PC-9 (cell line): ENCODE results near the gene NR1I2. TPM values are rescaled to one million over a fixed set of nuclear protein-coding genes. Genes with fewer than 3 reads are reported as not detected.

Experiments
- BruUV-seq: library from RNA; stranded (reverse); fragments of 400-500 nt; replicated peaks from 2 replicates; lab custom pipeline; 2021; lab: Mats Ljungman, UMichigan
- CTCF ChIA-PET: fragments of 300-600 bp; sonication (Branson Sonifier 250); formaldehyde crosslinking; loops from one replicate; lab custom pipeline; 2022; ENCODE audit warnings: antibody characterized with exemption; lab: Charles Lee
- POLR2A ChIA-PET: fragments of 300-600 bp; sonication (Branson Sonifier 250); formaldehyde crosslinking; loops from one replicate; lab custom pipeline; 2022; ENCODE audit warnings: antibody characterized with exemption; ENCODE audit not compliant: unreplicated experiment; lab: Charles Lee
- DNase-seq, 2 experiments: peaks; one replicate each; pipeline versions ENCODE4 v3.0.0 to v3.0.0-alpha.2; 2015 to 2022; ENCODE audit warnings: mixed read lengths in 1 of 2
- H2AFZ ChIP-seq: fragments of 200-600 bp; sonication (generic); 2 replicates; pipeline ENCODE4 v1.8.1; 2017; ENCODE audit warnings: antibody characterized with exemption
- H3F3A ChIP-seq: fragments of 200-600 bp; sonication (generic); 2 replicates; pipeline ENCODE4 v1.8.1; 2017; ENCODE audit warnings: antibody characterized with exemption, mild to moderate bottlenecking, low read depth; ENCODE audit not compliant: insufficient read depth
- H3K27ac ChIP-seq: fragments of 200-600 bp; sonication (generic); 2 replicates; pipeline ENCODE4 v1.6.1; 2016; ENCODE audit warnings: mixed run types
- H3K27me3 ChIP-seq: fragments of 200-600 bp; sonication (generic); 2 replicates; pipeline ENCODE4 v1.6.1; 2016; ENCODE audit warnings: low read depth, mixed run types; ENCODE audit not compliant: insufficient read depth
- H3K36me3 ChIP-seq: fragments of 200-600 bp; sonication (generic); 2 replicates; pipeline ENCODE4 v1.6.1; 2016; ENCODE audit warnings: low read depth, mixed run types
- H3K4me1 ChIP-seq: fragments of 200-600 bp; sonication (generic); replicated peaks from 2 replicates; pipeline ENCODE4 v1.6.1; 2016; ENCODE audit warnings: mixed run types; ENCODE audit not compliant: insufficient read depth
- H3K4me2 ChIP-seq: fragments of 200-600 bp; sonication (generic); 2 replicates; pipeline ENCODE4 v1.6.1; 2017; ENCODE audit warnings: mixed run types
- H3K4me3 ChIP-seq: fragments of 200-600 bp; sonication (generic); 2 replicates; pipeline ENCODE4 v1.6.1; 2016; ENCODE audit warnings: mixed run types
- H3K79me2 ChIP-seq: fragments of 200-600 bp; sonication (generic); 2 replicates; pipeline ENCODE4 v1.6.1; 2017; ENCODE audit warnings: low read depth, mixed run types
- H3K9me2 ChIP-seq: fragments of 200-600 bp; sonication (generic); 2 replicates; pipeline ENCODE4 v1.8.1; 2017; ENCODE audit warnings: mild to moderate bottlenecking; ENCODE audit not compliant: insufficient read depth
- H3K9me3 ChIP-seq: fragments of 200-600 bp; sonication (generic); 2 replicates; pipeline ENCODE4 v1.8.1; 2016; ENCODE audit warnings: low read depth; ENCODE audit not compliant: insufficient read depth
- H4K20me1 ChIP-seq: fragments of 200-600 bp; sonication (generic); 2 replicates; pipeline ENCODE4 v1.8.1; 2017; ENCODE audit not compliant: insufficient read depth
- CTCF ChIP-seq: fragments of 200-600 bp; sonication (generic); conservative IDR thresholded peaks from 2 replicates; pipeline ENCODE4 v1.6.1; 2017; ENCODE audit warnings: mixed run types, antibody characterized with exemption, mild to moderate bottlenecking, moderate library complexity
- EZH2 ChIP-seq: fragments of 200-600 bp; sonication (generic); IDR thresholded peaks from 2 replicates; pipeline ENCODE4 v1.8.0; 2017; ENCODE audit warnings: antibody characterized with exemption, low read depth
- intact Hi-C: fragments of 100-400 bp; cut with micrococcal nuclease; formaldehyde crosslinking; loops from one replicate; pipeline ENCODE4 v1.10.0; 2022; ENCODE audit not compliant: unreplicated experiment
- total RNA-seq: library from RNA; stranded (reverse); gene quantifications from 2 replicates; pipeline ENCODE4 v1.2.3, GENCODE V29; 2021

Gene NR1I2
- total RNA-seq, 1 experiment from 2014 or later = not detected

- H3K27me3 ChIP-seq = no peaks in the 10 kb centered on the region; the same call in 1 of the 2 replicates
- H3K36me3 ChIP-seq = no peaks in the 10 kb centered on the region
- no peak overlapping the region for H3K27ac ChIP-seq
- no peak overlapping the region for H3K4me2 ChIP-seq
- intact Hi-C loops = no loop called here
- POLR2A ChIA-PET = no interaction called here
- H3K9me2 ChIP-seq = no peaks in the 10 kb centered on the region
- no peaks in the 10 kb centered on the region for H3K9me3 ChIP-seq
- no peak for DNase-seq
- no peaks in the 10 kb centered on the region for H3K79me2 ChIP-seq
- no peaks in the 10 kb centered on the region for H4K20me1 ChIP-seq
- no peak overlapping the region for H3K4me3 ChIP-seq
- CTCF ChIA-PET = no interaction called here
- H3K4me1 ChIP-seq = no peaks in the 10 kb centered on the region
- TF ChIP-seq EZH2 = no peak
- TF ChIP-seq CTCF = no peak
- H2AFZ ChIP-seq = no peak overlapping the region
- no peaks in the 10 kb centered on the region for H3F3A ChIP-seq
- no TSS peak for BruUV-seq
These were observed 28.1 kb downstream of the NR1I2 start for GRCh38 chr3:119810018-119810435.

GRCh38 chr3:119812491-119813058 lies 30.7 kb downstream of the NR1I2 start:
- no peaks in the 10 kb centered on the region for H3K36me3 ChIP-seq
- TF ChIP-seq CTCF (no peak), EZH2 (no peak)
- no TSS peak for BruUV-seq
- H3K9me2 ChIP-seq = no peaks in the 10 kb centered on the region
- no peak overlapping the region for H3K4me3 ChIP-seq
- H3K27ac ChIP-seq = no peak overlapping the region
- no peaks in the 10 kb centered on the region for H3K79me2 ChIP-seq
- POLR2A ChIA-PET = no interaction called here
- H2AFZ ChIP-seq = no peak overlapping the region
- no peaks in the 10 kb centered on the region for H3F3A ChIP-seq
- CTCF ChIA-PET = no interaction called here
- no peaks in the 10 kb centered on the region for H3K9me3 ChIP-seq
- no peak for DNase-seq
- H3K27me3 ChIP-seq = no peaks in the 10 kb centered on the region; the same call in 1 of the 2 replicates
- H3K4me2 ChIP-seq = no peak overlapping the region
- H4K20me1 ChIP-seq = no peaks in the 10 kb centered on the region
- H3K4me1 ChIP-seq = no peaks in the 10 kb centered on the region
- intact Hi-C loops = no loop called here

GRCh38 chr3:119815716-119816115 lies 33.8 kb downstream of the NR1I2 start:
- Histone ChIP-seq H3K9me2 (no peaks in the 10 kb centered on the region), H4K20me1 (no peaks in the 10 kb centered on the region), H2AFZ (no peak overlapping the region), H3F3A (no peaks in the 10 kb centered on the region), H3K79me2 (no peaks in the 10 kb centered on the region), H3K27ac (no peak overlapping the region), H3K4me2 (no peak overlapping the region), H3K27me3 (no peaks in the 10 kb centered on the region; the same call in 1 of the 2 replicates), H3K9me3 (no peaks in the 10 kb centered on the region), H3K36me3 (no peaks in the 10 kb centered on the region), H3K4me1 (no peaks in the 10 kb centered on the region), H3K4me3 (no peak overlapping the region)
- no peak for TF ChIP-seq EZH2
- no peak for TF ChIP-seq CTCF
- ChIA-PET CTCF (no interaction called here), POLR2A (interaction anchor here (0.7 kb wide), 1 partner anchor 32 kb away, joined by 3 read pairs; no protein-coding TSS in a partner anchor)
- BruUV-seq = no TSS peak
- intact Hi-C loops = no loop called here
- no peak for DNase-seq
